ENCODE data around the gene SYTL2. TPM values are rescaled to one million over a fixed set of nuclear protein-coding genes. Genes with fewer than 3 reads are reported as not detected.

The SYTL2 gene
- total and polyA plus RNA-seq, 2 experiments from 2014 or later, result 8.9 to 66.6 TPM

DNA sequence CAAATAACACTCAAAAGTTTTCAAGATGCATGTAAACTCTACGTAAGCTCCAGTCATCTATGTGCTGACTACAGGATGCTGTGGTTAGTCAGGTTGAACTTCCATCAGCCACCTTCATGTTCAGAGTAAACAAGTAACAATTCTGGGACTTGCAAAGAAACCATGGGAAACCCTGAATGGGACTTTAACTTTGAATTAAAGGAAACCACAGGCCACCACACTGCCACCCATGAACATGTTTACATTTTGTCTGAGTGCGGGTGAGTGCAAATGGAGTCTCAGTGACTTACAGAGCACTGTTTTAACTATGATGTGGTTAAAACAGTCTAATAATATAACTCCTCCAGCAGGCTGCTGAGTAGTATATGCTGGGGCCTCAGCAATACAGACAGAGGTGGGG, 12.9 kb upstream of the SYTL2 start:
- Histone ChIP-seq H3K4me2 (no peak overlapping the region), H3K9me3 (ENCODE audit: low read depth) (no peaks in the 10 kb centered on the region), H3K27me3 (no peaks in the 10 kb centered on the region), H3K4me1 (ENCODE audit: insufficient read depth) (peaks cover 27% of the 10 kb centered on the region), H3K27ac (no peak overlapping the region), H3K79me2 (no peaks in the 10 kb centered on the region), H3K9me2 (replicated peaks; ENCODE audit: insufficient read depth) (no peaks in the 10 kb centered on the region), H3K4me3 (no peak overlapping the region), H3K36me3 (replicated peaks; ENCODE audit: insufficient read depth, low read depth) (no peaks in the 10 kb centered on the region), H2AFZ (no peak overlapping the region), H4K20me1 (ENCODE audit: insufficient read depth, poor library complexity, severe bottlenecking) (no peaks in the 10 kb centered on the region)
- DNase-seq (ENCODE audit: low spot score), result no peak
- TF ChIP-seq EZH2phosphoT487 (IDR thresholded peaks at IDR 0.05; ENCODE audit: low read depth, severe bottlenecking, unreplicated experiment) (no peak), EZH2 (IDR thresholded peaks at IDR 0.05; ENCODE audit: borderline replicate concordance) (no peak), CTCF (IDR thresholded peaks at IDR 0.05; ENCODE audit: poor library complexity) (no peak)
- 70% methylated on average over 2 of the region's 2 CpGs for WGBS (ENCODE audit: low lambda C conversion rate, missing lambda C conversion rate)

- Histone ChIP-seq H3K27me3 (no peaks in the 10 kb centered on the region), H3K9me3 (ENCODE audit: low read depth) (no peaks in the 10 kb centered on the region), H3K79me2 (no peaks in the 10 kb centered on the region), H4K20me1 (ENCODE audit: insufficient read depth, poor library complexity, severe bottlenecking) (no peaks in the 10 kb centered on the region), H3K4me3 (no peak overlapping the region), H3K9me2 (replicated peaks; ENCODE audit: insufficient read depth) (no peaks in the 10 kb centered on the region), H3K4me1 (ENCODE audit: insufficient read depth) (peaks cover 18% of the 10 kb centered on the region), H3K4me2 (no peak overlapping the region), H2AFZ (no peak overlapping the region), H3K27ac (no peak overlapping the region), H3K36me3 (replicated peaks; ENCODE audit: insufficient read depth, low read depth) (no peaks in the 10 kb centered on the region)
- TF ChIP-seq CTCF (IDR thresholded peaks at IDR 0.05; ENCODE audit: poor library complexity) (no peak), EZH2phosphoT487 (IDR thresholded peaks at IDR 0.05; ENCODE audit: low read depth, severe bottlenecking, unreplicated experiment) (no peak), EZH2 (IDR thresholded peaks at IDR 0.05; ENCODE audit: borderline replicate concordance) (no peak)
- WGBS (ENCODE audit: low lambda C conversion rate, missing lambda C conversion rate), result 100% methylated on average over 3 of the region's 3 CpGs
- no peak for DNase-seq (ENCODE audit: low spot score)
These were observed 11.9 kb upstream of the SYTL2 start for GRCh38 chr11:85822814-85823213.

DNA sequence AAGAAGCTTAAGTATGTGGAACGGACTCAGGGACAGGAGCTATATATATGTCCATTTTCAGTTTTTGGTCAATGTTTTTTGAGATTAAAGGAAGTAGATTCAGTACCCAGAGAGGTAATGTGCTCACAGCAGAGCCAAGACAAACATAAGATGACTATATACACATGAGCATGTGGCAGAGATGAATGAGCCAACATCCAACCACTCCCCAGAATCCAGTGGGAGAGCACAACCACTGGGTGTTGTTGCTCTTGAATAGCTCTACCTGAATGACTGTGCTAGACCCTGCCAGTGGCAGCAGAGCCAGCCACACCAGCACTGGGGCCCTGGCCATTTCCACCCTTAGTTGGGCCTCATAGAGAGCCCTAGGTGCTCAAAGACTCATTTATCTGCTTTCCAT, 10.7 kb upstream of the SYTL2 start:
- H3K4me2 ChIP-seq, result no peak overlapping the region
- no peak overlapping the region for H2AFZ ChIP-seq
- no peaks in the 10 kb centered on the region for H3K9me2 ChIP-seq (replicated peaks; ENCODE audit: insufficient read depth)
- H3K27me3 ChIP-seq, result no peaks in the 10 kb centered on the region
- TF ChIP-seq EZH2 (IDR thresholded peaks at IDR 0.05; ENCODE audit: borderline replicate concordance) (no peak), EZH2phosphoT487 (IDR thresholded peaks at IDR 0.05; ENCODE audit: low read depth, severe bottlenecking, unreplicated experiment) (no peak), CTCF (IDR thresholded peaks at IDR 0.05; ENCODE audit: poor library complexity) (no peak)
- no peak overlapping the region for H3K27ac ChIP-seq
- no peak overlapping the region for H3K4me3 ChIP-seq
- H3K79me2 ChIP-seq, result no peaks in the 10 kb centered on the region
- no peak for DNase-seq (ENCODE audit: low spot score)
- H3K9me3 ChIP-seq (ENCODE audit: low read depth), result no peaks in the 10 kb centered on the region
- 75% methylated on average over 1 of the region's 1 CpG for WGBS (ENCODE audit: low lambda C conversion rate, missing lambda C conversion rate)
- peaks cover 6% of the 10 kb centered on the region for H3K4me1 ChIP-seq (ENCODE audit: insufficient read depth)
- no peaks in the 10 kb centered on the region for H4K20me1 ChIP-seq (ENCODE audit: insufficient read depth, poor library complexity, severe bottlenecking)
- no peaks in the 10 kb centered on the region for H3K36me3 ChIP-seq (replicated peaks; ENCODE audit: insufficient read depth, low read depth)

DNA sequence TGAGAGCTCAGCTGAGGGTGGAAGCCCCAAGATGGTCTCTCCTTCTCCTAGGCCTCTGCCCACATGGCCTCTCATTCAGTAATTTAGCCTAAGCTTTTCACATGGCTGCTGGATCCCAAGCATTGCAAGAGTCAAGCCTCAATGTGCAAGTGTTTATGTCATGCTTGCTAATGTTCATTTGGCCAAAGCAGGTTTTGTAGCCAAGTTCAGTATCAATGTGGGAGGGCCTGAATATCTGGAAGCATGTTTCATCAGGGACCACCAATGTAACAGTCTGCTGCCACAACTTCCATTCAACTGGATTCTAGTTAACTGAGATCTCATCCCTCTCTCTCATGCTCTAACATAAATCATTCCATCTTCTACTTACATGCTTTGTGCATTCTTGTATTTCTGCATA, 8.5 kb upstream of the SYTL2 start:
- H3K79me2 ChIP-seq, result no peaks in the 10 kb centered on the region
- H3K27ac ChIP-seq, result no peak overlapping the region
- no peaks in the 10 kb centered on the region for H3K27me3 ChIP-seq
- no peaks in the 10 kb centered on the region for H3K9me3 ChIP-seq (ENCODE audit: low read depth)
- H4K20me1 ChIP-seq (ENCODE audit: insufficient read depth, poor library complexity, severe bottlenecking), result no peaks in the 10 kb centered on the region
- DNase-seq (ENCODE audit: low spot score), result no peak
- no peak overlapping the region for H2AFZ ChIP-seq
- TF ChIP-seq EZH2phosphoT487 (IDR thresholded peaks at IDR 0.05; ENCODE audit: low read depth, severe bottlenecking, unreplicated experiment), result no peak
- no peak for TF ChIP-seq CTCF (IDR thresholded peaks at IDR 0.05; ENCODE audit: poor library complexity)
- no peak for TF ChIP-seq EZH2 (IDR thresholded peaks at IDR 0.05; ENCODE audit: borderline replicate concordance)
- H3K4me2 ChIP-seq, result no peak overlapping the region
- H3K4me1 ChIP-seq (ENCODE audit: insufficient read depth), result no peaks in the 10 kb centered on the region
- no peak overlapping the region for H3K4me3 ChIP-seq
- H3K36me3 ChIP-seq (replicated peaks; ENCODE audit: insufficient read depth, low read depth), result no peaks in the 10 kb centered on the region
- no peaks in the 10 kb centered on the region for H3K9me2 ChIP-seq (replicated peaks; ENCODE audit: insufficient read depth)
